HG03442 (cell line): ENCODE measurements around the gene TMC1.
"Not testable (repeated sequence)": the region's sequence is repeated elsewhere in the genome, so short reads cannot be mapped to it uniquely, and the experiment has no call there.

ENCODE experiments used
- ATAC-seq: cut with Tn5 transposase; IDR thresholded peaks from one replicate; pipeline ENCODE4 v1.9.1; 2021; ENCODE audit warnings: mild to moderate bottlenecking, moderate library complexity; ENCODE audit not compliant: unreplicated experiment

The TMC1 gene

DNA sequence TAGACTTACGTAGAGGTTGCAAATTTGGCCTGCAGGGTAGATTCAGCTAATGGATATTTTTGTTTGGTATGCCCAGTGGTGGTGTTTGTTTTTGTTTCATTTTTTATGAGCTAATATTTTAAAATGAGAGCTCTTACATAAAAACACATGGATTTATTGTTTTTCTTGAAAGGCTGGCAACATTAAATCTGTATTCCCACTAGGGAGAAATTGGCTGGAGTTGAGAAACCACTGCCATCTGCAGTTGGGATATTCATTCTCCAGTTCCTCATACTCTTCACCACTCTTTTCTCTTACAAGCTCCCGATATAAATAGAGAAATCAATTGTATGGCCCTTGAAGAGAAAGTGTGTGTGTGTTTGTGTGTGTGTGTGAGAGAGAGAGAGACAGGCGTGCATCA lies 288.2 kb downstream of the TMC1 start:
- ATAC-seq: no peak

DNA sequence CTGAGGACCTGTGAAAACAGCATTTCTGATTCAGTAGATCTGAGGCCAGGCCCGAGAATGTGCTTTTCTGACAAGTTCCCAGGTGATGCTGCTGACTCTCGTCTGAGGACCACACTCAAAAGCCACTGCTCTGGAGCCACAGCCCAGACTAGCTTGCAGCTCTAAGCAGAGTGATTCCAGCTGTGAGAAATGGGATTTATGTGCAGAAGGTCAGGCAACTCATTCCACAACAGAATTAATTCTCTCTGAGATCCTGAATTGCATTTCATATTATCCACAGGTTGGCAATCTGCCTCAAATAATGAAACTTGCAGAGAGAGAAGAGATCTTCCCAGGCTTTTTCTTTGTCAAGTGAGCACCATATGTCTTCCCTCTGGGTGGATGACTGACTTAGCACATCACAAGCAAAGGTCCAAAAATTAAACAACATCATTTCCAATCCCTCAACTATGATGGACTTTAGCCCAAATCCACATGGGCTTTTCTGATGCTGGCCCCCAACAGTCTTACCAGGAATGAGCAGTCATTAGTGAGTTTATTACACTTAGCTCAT lies 291.2 kb downstream of the TMC1 start:
- ATAC-seq: no peak

DNA sequence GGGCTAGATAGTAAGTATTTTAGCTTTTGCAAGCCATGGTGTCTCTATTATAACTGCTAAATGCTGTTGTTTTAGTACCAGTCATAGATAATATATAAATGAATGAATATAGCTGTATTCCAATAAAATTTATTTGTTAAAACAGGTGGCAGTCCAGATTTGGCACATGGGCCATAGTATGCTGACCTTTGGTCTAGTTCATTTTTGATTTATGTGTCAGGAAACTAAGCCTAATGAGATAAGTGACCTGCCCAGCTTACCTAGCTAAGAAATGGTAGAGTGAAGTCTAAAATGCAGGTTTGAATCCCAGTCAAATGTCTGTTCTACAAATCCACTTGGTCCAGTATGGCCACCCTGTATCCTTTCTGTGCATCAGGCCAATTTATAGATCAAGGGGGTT lies 292.1 kb downstream of the TMC1 start:
- no peak for ATAC-seq

DNA sequence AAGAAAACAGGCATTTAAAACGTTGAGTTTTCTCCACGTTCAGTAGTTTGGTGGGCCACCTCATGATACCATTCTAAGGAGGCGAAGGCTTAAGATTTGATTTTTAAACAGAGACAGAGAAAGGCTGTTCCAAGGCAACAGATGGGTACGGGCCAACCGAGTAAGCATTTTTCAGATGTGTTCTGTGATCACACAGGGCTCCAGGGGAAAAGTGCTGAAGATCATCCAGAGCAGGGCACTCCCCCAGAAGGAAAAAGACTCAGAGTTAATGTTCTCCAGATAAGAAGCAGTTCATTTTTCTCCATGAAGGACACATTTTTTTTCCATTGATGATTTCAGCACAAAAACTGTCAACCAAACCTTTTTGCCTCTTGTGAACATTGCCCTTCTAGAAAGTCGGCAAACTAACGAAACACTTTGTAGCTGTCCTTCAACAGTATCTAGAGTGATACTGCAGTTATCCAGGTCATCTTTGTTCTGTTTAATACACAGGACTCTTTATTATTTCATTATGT lies 292.7 kb downstream of the TMC1 start:
- ATAC-seq: no peak

DNA sequence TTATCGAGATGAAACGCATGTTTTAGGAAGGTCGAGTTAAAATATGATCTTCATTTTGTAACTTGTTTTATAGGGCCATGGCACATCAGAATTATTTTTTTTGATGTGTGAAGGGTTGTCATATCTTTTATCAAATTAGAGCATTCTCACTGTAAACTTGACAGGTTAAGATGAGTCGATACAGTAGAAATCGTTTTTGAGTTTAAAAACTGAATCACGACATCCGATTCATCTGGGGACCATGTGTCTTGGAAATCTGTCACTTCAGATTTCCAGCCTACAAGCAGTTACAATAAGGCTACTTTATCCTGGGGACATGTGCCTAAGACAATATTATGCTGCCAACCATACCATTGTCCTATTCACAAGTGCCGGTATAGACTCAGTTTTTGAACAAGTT lies 295.3 kb downstream of the TMC1 start:
- ATAC-seq: no peak

DNA sequence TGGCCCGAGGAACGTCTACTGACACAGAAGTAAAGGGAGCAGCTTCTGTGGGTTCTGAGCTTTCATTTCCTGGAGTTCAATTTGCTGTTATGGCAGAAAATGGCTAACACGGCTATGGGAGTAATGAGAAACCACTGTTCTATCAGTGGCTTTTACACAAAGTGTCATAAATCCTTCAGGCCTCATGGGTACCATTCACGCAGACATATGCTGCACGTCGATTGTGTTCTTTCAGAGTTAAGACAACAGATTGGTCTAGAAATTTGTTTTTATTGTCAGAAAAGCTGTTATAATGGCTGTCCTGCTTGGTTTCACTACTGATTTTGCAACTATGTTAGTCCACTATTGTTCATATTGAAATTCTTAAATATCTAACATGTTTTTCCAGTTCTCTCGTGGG lies 296.0 kb downstream of the TMC1 start:
- ATAC-seq: no peak

- no peak for ATAC-seq
Observed at GRCh38 chr9:72818385-72818784, 297.0 kb downstream of the TMC1 start.

DNA sequence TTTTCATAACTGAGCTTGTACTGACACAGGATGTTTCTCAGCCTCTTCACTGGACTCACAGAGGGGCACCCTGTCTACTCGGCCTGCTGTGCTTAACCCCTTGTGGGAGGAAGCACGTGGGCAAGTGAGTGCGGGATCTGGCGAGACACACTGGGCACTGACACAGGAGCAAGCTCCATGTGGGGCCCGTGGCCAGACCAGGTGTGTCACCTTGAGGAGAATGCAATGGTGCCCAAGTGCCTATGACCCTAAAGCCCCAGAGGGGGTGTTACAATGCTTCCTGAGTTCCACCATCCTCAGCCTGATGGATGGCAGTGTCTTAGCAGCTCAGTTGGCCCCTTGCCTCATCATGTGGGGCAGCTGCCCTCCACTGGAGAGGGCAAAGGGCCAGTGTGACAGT lies 302.6 kb downstream of the TMC1 start:
- no peak for ATAC-seq

- ATAC-seq: no peak
Observed at GRCh38 chr9:72826996-72827949, 305.9 kb downstream of the TMC1 start.

GRCh38 chr9:72827950-72828731 lies 306.7 kb downstream of the TMC1 start:
- ATAC-seq: no peak

DNA sequence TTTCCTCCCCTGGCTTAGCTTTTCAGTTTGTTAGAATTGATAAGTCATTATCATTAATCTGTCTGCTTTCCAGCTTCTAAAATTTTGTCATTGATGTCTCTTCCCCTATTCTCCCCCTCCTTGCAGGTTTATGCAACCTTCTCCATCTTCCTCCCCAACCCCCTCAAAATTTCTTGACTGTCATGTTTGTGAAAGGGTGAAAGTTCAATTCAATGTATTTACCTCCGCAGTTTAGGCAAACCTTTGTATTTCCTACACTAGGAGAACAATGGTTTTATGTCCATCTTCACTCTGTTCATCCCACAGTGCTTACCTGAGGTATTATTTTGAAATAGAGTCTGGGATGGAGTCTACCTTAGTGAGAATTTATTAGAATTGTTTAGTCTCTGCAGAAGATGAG lies 313.6 kb downstream of the TMC1 start:
- ATAC-seq: no peak

GRCh38 chr9:72836790-72837189 lies 315.4 kb downstream of the TMC1 start:
- no peak for ATAC-seq

DNA sequence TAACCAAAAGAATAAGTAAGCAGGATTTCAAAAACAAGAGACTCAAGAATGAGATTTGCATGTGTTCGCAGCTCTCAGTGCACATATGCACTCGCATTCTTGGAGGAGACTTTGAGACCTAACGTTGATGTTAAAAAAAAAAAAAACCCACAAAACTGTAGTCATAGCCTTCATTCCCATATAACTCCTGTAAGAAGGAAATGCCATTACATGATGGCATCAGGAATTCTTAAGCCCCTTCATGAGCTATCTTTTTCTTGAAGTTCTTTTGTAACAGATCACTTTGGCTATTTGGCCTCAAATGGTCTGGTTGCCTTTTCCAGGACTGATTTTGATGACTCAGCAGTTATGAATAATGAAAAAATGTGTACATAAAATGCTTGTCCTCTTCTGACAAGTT lies 317.7 kb downstream of the TMC1 start:
- no peak for ATAC-seq

- ATAC-seq: no peak
Observed at GRCh38 chr9:72843520-72844439, 322.4 kb downstream of the TMC1 start.

DNA sequence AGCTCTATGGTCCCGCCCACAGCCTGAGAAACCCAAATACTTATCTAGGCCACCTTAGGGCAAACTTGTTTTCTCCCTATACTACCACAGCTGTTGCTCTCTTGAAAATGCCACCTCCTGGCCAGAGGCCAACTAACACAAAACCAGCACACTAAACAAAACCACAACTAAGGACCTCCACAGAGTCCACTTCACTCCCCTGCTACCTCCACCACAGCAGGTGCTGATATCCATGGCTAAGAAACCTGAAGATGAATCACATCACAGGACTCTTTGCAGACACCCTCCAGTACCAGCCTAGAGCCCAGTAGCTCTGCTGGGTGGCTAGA lies 323.0 kb downstream of the TMC1 start:
- ATAC-seq: no peak

DNA sequence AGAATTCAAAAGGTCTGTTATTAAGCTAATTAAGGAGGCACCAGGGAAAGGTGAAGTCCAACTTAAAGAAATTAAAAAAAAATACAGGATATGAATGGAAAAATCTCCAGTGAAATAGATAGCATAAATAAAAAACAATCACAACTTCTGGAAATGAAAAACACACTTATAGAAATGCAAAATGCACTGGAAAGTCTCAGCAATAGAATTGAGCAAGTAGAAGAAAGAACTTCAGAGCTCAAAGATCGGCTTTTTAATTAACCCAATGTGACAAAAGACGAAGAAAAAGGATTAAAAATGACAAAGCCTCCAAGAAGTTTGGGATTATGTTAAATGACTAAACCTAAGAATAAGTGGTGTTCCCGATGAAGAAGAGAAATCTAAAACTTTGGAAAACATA lies 323.6 kb downstream of the TMC1 start:
- not testable (repeated sequence) for ATAC-seq

DNA sequence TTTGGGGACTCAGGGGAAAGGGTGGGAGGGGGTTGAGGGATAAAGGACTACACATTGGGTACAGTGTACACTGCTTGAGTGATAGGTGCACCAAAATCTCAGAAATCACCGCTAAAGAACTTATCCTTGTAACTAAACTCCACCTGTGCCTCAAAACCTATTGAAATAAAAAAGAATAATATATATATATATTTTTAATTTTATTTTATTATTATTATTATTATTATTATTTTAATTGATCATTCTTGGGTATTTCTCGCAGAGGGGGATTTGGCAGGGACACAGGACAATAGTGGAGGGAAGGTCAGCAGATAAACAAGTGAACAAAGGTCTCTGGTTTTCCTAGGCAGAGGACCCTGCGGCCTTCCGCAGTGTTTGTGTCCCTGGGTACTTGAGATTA lies 328.8 kb downstream of the TMC1 start:
- ATAC-seq: not testable (repeated sequence)

- no peak for ATAC-seq
Observed at GRCh38 chr9:72855321-72855720, 333.9 kb downstream of the TMC1 start.

DNA sequence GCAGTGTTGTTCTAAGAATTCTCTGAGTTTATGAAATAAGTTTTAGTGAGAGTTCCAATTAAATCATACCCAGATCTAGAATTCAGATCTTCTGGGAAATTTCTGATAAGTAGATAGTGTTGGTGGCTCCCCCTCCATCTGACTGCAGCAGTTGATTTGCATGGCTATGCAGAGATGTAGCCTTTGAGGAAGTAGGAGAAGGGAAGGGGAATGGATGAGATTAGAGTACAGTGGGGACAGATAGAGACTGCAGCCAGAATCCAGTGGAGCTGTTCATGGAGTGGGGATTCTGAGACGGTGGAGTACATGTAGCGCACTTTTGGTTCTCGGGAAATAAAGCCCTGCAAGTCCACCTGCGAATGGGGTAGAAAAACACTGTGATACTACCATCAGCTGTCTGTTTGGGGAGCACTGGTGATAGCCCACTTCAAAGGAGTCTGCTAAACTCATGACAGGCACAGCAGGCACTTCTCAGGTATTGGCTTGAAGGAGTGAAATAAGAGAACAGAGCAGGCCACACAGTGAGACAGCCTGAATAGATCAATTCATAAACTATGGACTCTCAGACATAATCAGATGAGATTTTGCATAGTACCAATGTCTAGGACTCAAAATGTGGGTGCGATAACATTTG lies 334.6 kb downstream of the TMC1 start:
- no peak for ATAC-seq

DNA sequence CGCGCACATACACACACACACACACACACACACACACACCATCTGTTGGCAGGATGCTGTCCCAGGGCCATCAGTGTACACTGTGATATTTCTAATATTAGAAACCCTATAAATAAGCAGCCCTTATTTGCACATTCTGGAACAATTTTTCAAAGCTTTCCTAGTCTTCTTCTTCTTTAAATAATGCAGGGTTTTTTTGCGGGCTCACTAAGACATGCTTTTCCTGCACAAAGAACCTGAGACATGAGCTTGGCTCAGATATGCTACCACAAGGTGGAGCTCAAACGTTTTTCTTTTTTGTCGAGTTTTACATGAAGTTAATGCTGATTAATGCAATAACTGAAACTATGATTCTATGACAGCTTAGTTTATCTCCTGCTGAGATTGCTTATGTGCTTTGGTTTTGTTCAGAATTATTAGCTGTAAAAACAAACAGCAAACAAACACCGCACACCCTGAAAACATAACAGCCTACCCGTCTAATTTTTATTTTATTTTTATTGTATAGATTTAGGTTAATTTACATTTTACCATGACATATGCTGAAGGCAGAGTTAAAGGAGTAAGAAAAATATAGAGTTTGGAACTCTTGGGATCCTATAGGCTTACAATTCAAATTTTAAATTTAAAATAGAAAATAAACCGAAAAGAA lies 335.7 kb downstream of the TMC1 start:
- ATAC-seq: no peak
